GM21528 (cell line): Measurements from ENCODE around the gene TUBB4A.

ENCODE experiments used
- ATAC-seq: cut with Tn5 transposase; IDR thresholded peaks from one replicate; pipeline ENCODE4 v1.9.1; 2021; ENCODE audit warnings: mild to moderate bottlenecking, moderate library complexity; ENCODE audit not compliant: unreplicated experiment, low FRiP score

Gene TUBB4A

GRCh38 chr19:6472713-6473112, 29.4 kb downstream of the TUBB4A start:
- ATAC-seq = no peak

- no peak for ATAC-seq
These were observed 31.0 kb downstream of the TUBB4A start for GRCh38 chr19:6471076-6471475.

GRCh38 chr19:6470173-6470572, 31.9 kb downstream of the TUBB4A start:
- no peak for ATAC-seq

GRCh38 chr19:6467384-6467783, 34.7 kb downstream of the TUBB4A start:
- ATAC-seq = no peak

GRCh38 chr19:6466526-6467248, 35.4 kb downstream of the TUBB4A start:
- no peak for ATAC-seq

- no peak for ATAC-seq
These were observed 36.4 kb downstream of the TUBB4A start for GRCh38 chr19:6465663-6466062.

GRCh38 chr19:6465006-6465405, 37.1 kb downstream of the TUBB4A start:
- no peak for ATAC-seq

GRCh38 chr19:6464070-6464873, 37.8 kb downstream of the TUBB4A start, which contains the start of gene CRB3:
Gene CRB3 (plus strand): TSS chr19:6464271. CDS start chr19:6464702, 431 bp downstream.
- ATAC-seq = no peak

- peak; percentile 69 for ATAC-seq
These were observed 41.8 kb downstream of the TUBB4A start for GRCh38 chr19:6460099-6460884.

- ATAC-seq = peak; percentile 25
These were observed 42.6 kb downstream of the TUBB4A start, which contains the start of gene SLC25A23 for GRCh38 chr19:6459262-6460098. Gene SLC25A23 (minus strand): TSS chr19:6459792. CDS start chr19:6459628, 164 bp downstream.

- ATAC-seq = no peak
These were observed 43.3 kb downstream of the TUBB4A start for GRCh38 chr19:6458695-6459261.

GRCh38 chr19:6457958-6458694, 44.0 kb downstream of the TUBB4A start:
- ATAC-seq = no peak

- ATAC-seq = no peak
These were observed 46.2 kb downstream of the TUBB4A start for GRCh38 chr19:6455924-6456323.

GRCh38 chr19:6453951-6454565, 48.1 kb downstream of the TUBB4A start:
- no peak for ATAC-seq

GRCh38 chr19:6452899-6453298, 49.2 kb downstream of the TUBB4A start:
- no peak for ATAC-seq

- ATAC-seq = no peak
These were observed 49.9 kb downstream of the TUBB4A start for GRCh38 chr19:6452223-6452614.

GRCh38 chr19:6451583-6452222, 50.4 kb downstream of the TUBB4A start:
- no peak for ATAC-seq

GRCh38 chr19:6450166-6450565, 51.9 kb downstream of the TUBB4A start:
- no peak for ATAC-seq
